Measurements from ENCODE around the gene SFRP5.
A peak's percentile ranks its signal among the peaks of the same experiment; 100 is the strongest.

Gene SFRP5

GRCh38 chr10:97734021-97734420 is 37.8 kb downstream of the SFRP5 start:
- no peak for DNase-seq

- no peak for DNase-seq
Observed at GRCh38 chr10:97733256-97733655, 38.5 kb downstream of the SFRP5 start.

- DNase-seq = no peak
Observed at GRCh38 chr10:97732052-97732359, 39.8 kb downstream of the SFRP5 start.

- peak; percentile 82 for DNase-seq
Observed at GRCh38 chr10:97731346-97732051, 40.3 kb downstream of the SFRP5 start.

- no peak for DNase-seq
Observed at GRCh38 chr10:97729014-97729413, 42.8 kb downstream of the SFRP5 start.

- DNase-seq = no peak
Observed at GRCh38 chr10:97726636-97727178, 45.1 kb downstream of the SFRP5 start.

- DNase-seq = no peak
Observed at GRCh38 chr10:97724341-97724941, 47.4 kb downstream of the SFRP5 start.

- no peak for DNase-seq
Observed at GRCh38 chr10:97723001-97723400, 48.8 kb downstream of the SFRP5 start.

- DNase-seq = no peak
Observed at GRCh38 chr10:97721871-97722780, 49.7 kb downstream of the SFRP5 start.

GRCh38 chr10:97719602-97720001 is 52.2 kb downstream of the SFRP5 start:
- no peak for DNase-seq

GRCh38 chr10:97718659-97719142 is 53.1 kb downstream of the SFRP5 start:
- DNase-seq = no peak

GRCh38 chr10:97718178-97718577 is 53.6 kb downstream of the SFRP5 start:
- no peak for DNase-seq

- no peak for DNase-seq
Observed at GRCh38 chr10:97717627-97718026, 54.2 kb downstream of the SFRP5 start.
